Keratinocyte (primary cell): ENCODE measurements around the gene SRD5A2. TPM values are rescaled to one million over a fixed set of nuclear protein-coding genes. Genes with fewer than 3 reads are reported as not detected.

Source experiments
- DNase-seq: peaks from one replicate; pipeline ENCODE4 v3.0.0-alpha.2; 2011; ENCODE audit warnings: low read depth, missing footprints, low spot score
- FAIRE-seq: peaks from 2 replicates; lab custom pipeline; 2011; peaks lifted over from hg19 to GRCh38; lab: Jason Lieb, UNC
- H2AFZ ChIP-seq: 2 replicates; pipeline ENCODE4 v1.6.0; 2012; ENCODE audit warnings: low read length, control low read depth, inconsistent platforms; ENCODE audit not compliant: control insufficient read depth
- H3K27ac ChIP-seq: 2 replicates; pipeline ENCODE4 v1.5.1; 2011; ENCODE audit warnings: low read length; ENCODE audit not compliant: control insufficient read depth, insufficient read depth
- H3K27me3 ChIP-seq: 3 replicates; pipeline ENCODE4 v1.6.0; 2011; ENCODE audit warnings: low read length; ENCODE audit not compliant: control insufficient read depth, insufficient read depth; ENCODE audit errors: extremely low read depth
- H3K36me3 ChIP-seq, 2 experiments: 2 replicates in 1 of 2; 3 replicates in 1 of 2; pipeline ENCODE4 v1.5.1; 2011; ENCODE audit warnings: low read length in 2 of 2, mild to moderate bottlenecking in 1 of 2; ENCODE audit not compliant: control insufficient read depth in 2 of 2, insufficient read depth in 2 of 2; ENCODE audit errors: extremely low read depth in 1 of 2
- H3K4me1 ChIP-seq: 3 replicates; pipeline ENCODE4 v1.5.1; 2011; ENCODE audit warnings: low read length; ENCODE audit not compliant: control insufficient read depth, insufficient read depth; ENCODE audit errors: extremely low read depth
- H3K4me2 ChIP-seq: 3 replicates; pipeline ENCODE4 v1.6.0; 2011; ENCODE audit warnings: low read depth, low read length; ENCODE audit not compliant: control insufficient read depth, insufficient read depth; ENCODE audit errors: extremely low read depth
- H3K4me3 ChIP-seq, 3 experiments: fragments of 200-600 bp in 1 of 3; sonication (generic) in 1 of 3; 2 replicates in 2 of 3; 3 replicates in 1 of 3; pipeline ENCODE4 v1.5.1; 2011 to 2016; ENCODE audit warnings: low read length in 3 of 3, mild to moderate bottlenecking in 3 of 3, control low read depth in 2 of 3, inconsistent platforms in 1 of 3, low read depth in 1 of 3, mixed read lengths in 1 of 3, mixed run types in 1 of 3, moderate library complexity in 1 of 3; ENCODE audit not compliant: control insufficient read depth in 2 of 3, insufficient read depth in 2 of 3; ENCODE audit errors: extremely low read depth in 1 of 3
- H3K79me2 ChIP-seq: 2 replicates; pipeline ENCODE4 v1.6.0; 2012; ENCODE audit warnings: low read length; ENCODE audit not compliant: control insufficient read depth, insufficient read depth
- H3K9ac ChIP-seq: 3 replicates; pipeline ENCODE4 v1.6.0; 2011; ENCODE audit warnings: low read length; ENCODE audit not compliant: control insufficient read depth, insufficient read depth; ENCODE audit errors: extremely low read depth
- H3K9me1 ChIP-seq: 3 replicates; pipeline ENCODE4 v1.6.0; 2011; ENCODE audit warnings: low read length; ENCODE audit not compliant: control insufficient read depth, insufficient read depth; ENCODE audit errors: extremely low read depth
- H3K9me3 ChIP-seq: 2 replicates; pipeline ENCODE4 v1.5.1; 2012; ENCODE audit warnings: low read depth, low read length; ENCODE audit not compliant: control insufficient read depth
- H4K20me1 ChIP-seq: 3 replicates; pipeline ENCODE4 v1.6.0; 2011; ENCODE audit warnings: low read length; ENCODE audit not compliant: control insufficient read depth, insufficient read depth; ENCODE audit errors: extremely low read depth
- EZH2 ChIP-seq: IDR thresholded peaks from one replicate; pipeline ENCODE4 v1.6.1; 2012; ENCODE audit warnings: inconsistent platforms, mild to moderate bottlenecking, low read length, moderate library complexity
- dilution Hi-C: fragments of 300-500 bp; cut with MboI; formaldehyde crosslinking; loops from one replicate; pipeline ENCODE4 v1.7.0; 2020; ENCODE audit warnings: low sequenced_read_pairs; ENCODE audit not compliant: extremely low pct_ligation_motif_present
- polyA plus RNA-seq, 5 experiments: library from polyadenylated mRNA; depleted of rRNA in 3 of 5; stranded (reverse) in 3 of 5; stranded (forward) in 1 of 5; unstranded in 1 of 5; fragments of >200 nt; gene quantifications; 1 replicate in 1 of 5; 2 replicates in 3 of 5; 3 replicates in 1 of 5; pipeline versions ENCODE4 v1.2.1 to v1.2.3, GENCODE V29; 2011 to 2012; ENCODE audit warnings: missing spikeins in 2 of 5, low read depth in 1 of 5, low replicate concordance in 1 of 5
- TF ChIP-seq, protein P1 (sequence below), 3 experiments: IDR thresholded peaks in 1 of 3; conservative IDR thresholded peaks in 1 of 3; optimal IDR thresholded peaks in 1 of 3; 2 replicates in 2 of 3; 3 replicates in 1 of 3; pipeline versions ENCODE3 to v1.5.1; 2011; ENCODE audit warnings: low read length in 3 of 3, mild to moderate bottlenecking in 3 of 3, moderate library complexity in 2 of 3, control low read depth in 1 of 3, inconsistent platforms in 1 of 3; ENCODE audit not compliant: insufficient read depth in 2 of 3; ENCODE audit errors: extremely low read depth in 1 of 3

The SRD5A2 gene
- polyA plus RNA-seq, 1 donor (not counting 4 experiments of a cell fraction or from before 2014, with no cell fraction given) = 0.04 TPM

GRCh38 chr2:31563273-31563839 is 17.4 kb downstream of the SRD5A2 start:
- FAIRE-seq (no peak), DNase-seq (no peak)
- no peaks in the 10 kb centered on the region for H3K9me1 ChIP-seq
- dilution Hi-C loops = no loop called here
- no peak overlapping the region for H3K4me3 ChIP-seq
- no peaks in the 10 kb centered on the region for H3K36me3 ChIP-seq
- no peak overlapping the region for H3K4me2 ChIP-seq
- TF ChIP-seq EZH2 = no peak
- TF ChIP-seq, protein P1, sequence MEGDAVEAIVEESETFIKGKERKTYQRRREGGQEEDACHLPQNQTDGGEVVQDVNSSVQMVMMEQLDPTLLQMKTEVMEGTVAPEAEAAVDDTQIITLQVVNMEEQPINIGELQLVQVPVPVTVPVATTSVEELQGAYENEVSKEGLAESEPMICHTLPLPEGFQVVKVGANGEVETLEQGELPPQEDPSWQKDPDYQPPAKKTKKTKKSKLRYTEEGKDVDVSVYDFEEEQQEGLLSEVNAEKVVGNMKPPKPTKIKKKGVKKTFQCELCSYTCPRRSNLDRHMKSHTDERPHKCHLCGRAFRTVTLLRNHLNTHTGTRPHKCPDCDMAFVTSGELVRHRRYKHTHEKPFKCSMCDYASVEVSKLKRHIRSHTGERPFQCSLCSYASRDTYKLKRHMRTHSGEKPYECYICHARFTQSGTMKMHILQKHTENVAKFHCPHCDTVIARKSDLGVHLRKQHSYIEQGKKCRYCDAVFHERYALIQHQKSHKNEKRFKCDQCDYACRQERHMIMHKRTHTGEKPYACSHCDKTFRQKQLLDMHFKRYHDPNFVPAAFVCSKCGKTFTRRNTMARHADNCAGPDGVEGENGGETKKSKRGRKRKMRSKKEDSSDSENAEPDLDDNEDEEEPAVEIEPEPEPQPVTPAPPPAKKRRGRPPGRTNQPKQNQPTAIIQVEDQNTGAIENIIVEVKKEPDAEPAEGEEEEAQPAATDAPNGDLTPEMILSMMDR (optimal IDR thresholded peaks at IDR 0.05 in 1 of 3, IDR thresholded peaks at IDR 0.05 in 1 of 3, conservative IDR thresholded peaks at IDR 0.05 in 1 of 3; ENCODE audit: extremely low read depth in 1 of 3, insufficient read depth in 2 of 3, low read length in 3 of 3) = no peak
- H4K20me1 ChIP-seq = no peaks in the 10 kb centered on the region
- H3K9ac ChIP-seq = no peak overlapping the region
- H3K79me2 ChIP-seq = no peaks in the 10 kb centered on the region
- H3K27me3 ChIP-seq = no peaks in the 10 kb centered on the region
- no peak overlapping the region for H2AFZ ChIP-seq
- no peaks in the 10 kb centered on the region for H3K4me1 ChIP-seq
- H3K27ac ChIP-seq = no peak overlapping the region
- no peaks in the 10 kb centered on the region for H3K9me3 ChIP-seq

DNA sequence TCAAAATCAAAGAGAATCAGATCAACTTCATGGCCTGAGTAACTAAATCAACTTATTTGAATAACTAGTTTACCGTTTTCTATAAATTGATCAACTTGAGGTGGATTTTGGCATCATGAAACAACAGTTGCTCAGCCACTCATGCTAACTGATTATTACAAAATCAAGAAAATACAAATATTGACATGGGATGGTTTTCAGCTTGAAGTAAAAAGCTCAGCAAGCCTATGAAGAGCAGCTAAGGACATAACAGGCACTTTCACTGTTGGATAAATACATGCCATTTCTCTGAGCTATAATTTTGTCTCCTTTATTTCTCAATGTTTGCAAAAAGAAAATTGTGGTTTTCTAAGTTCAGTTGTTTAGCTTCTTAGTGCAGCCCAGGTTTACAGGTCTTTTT is 18.9 kb downstream of the SRD5A2 start:
- no peak overlapping the region for H3K27ac ChIP-seq
- dilution Hi-C loops = no loop called here
- no peaks in the 10 kb centered on the region for H3K36me3 ChIP-seq
- no peak for FAIRE-seq
- H3K4me1 ChIP-seq = no peaks in the 10 kb centered on the region
- no peaks in the 10 kb centered on the region for H4K20me1 ChIP-seq
- no peak overlapping the region for H2AFZ ChIP-seq
- no peaks in the 10 kb centered on the region for H3K79me2 ChIP-seq
- H3K27me3 ChIP-seq = no peaks in the 10 kb centered on the region
- TF ChIP-seq, protein P1 (optimal IDR thresholded peaks at IDR 0.05 in 1 of 3, IDR thresholded peaks at IDR 0.05 in 1 of 3, conservative IDR thresholded peaks at IDR 0.05 in 1 of 3; ENCODE audit: extremely low read depth in 1 of 3, insufficient read depth in 2 of 3, low read length in 3 of 3) = no peak
- no peak for TF ChIP-seq EZH2
- no peaks in the 10 kb centered on the region for H3K9me1 ChIP-seq
- H3K4me3 ChIP-seq = no peak overlapping the region
- no peak overlapping the region for H3K4me2 ChIP-seq
- H3K9me3 ChIP-seq = no peaks in the 10 kb centered on the region
- no peak overlapping the region for H3K9ac ChIP-seq
- no peak for DNase-seq
